NCI-H345 treated with DMSO at 0.1 percent for 48 hours (cell line): ENCODE measurements around the gene ADGRL2.
"Not testable (repeated sequence)": the region's sequence is repeated elsewhere in the genome, so short reads cannot be mapped to it uniquely, and the experiment has no call there.

ENCODE experiments used
- DNase-seq: peaks from one replicate; lab custom pipeline; 2025; ENCODE audit not compliant: unreplicated experiment; lab: John Stamatoyannopoulos, UW

ADGRL2 gene

DNA sequence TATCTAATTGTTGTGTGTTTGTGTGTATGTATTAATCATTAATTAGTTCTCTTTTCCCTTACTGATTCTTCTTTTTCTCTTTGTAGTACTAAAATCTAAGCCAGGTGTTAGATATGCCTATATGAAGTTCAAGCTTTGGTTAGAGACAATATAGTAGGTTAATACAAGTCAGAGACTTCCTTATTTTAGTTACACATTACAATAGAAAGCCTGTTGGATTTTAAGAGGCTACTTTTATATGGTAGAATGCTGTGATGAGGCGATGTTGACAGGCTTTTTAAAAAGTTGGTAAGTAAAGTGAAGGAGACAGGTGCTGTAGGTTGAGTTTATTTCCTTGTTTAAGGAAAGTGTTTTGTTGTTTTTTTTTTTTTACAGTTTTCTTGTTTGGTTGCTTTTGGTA is 45.9 kb downstream of the ADGRL2 start:
- DNase-seq: no peak

DNA sequence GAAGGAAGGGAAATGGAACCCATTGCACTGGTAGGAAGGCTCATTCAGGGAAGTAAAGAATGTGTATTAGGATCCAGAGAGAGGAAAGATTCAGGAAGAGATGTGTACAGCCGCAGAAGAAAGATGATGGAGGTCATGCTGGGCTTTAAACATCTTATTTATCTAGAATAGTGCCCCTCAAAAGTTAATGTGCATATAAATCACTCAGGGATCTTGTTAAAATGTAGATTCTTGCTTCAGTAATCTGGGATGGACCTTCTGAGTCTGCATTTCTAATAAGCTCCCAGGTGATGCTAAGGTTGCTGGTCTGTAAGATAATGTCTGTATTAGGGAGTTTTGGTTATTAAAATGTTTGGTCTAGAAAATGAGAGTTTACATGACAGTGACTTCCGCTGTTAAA is 46.3 kb downstream of the ADGRL2 start:
- DNase-seq: no peak

DNA sequence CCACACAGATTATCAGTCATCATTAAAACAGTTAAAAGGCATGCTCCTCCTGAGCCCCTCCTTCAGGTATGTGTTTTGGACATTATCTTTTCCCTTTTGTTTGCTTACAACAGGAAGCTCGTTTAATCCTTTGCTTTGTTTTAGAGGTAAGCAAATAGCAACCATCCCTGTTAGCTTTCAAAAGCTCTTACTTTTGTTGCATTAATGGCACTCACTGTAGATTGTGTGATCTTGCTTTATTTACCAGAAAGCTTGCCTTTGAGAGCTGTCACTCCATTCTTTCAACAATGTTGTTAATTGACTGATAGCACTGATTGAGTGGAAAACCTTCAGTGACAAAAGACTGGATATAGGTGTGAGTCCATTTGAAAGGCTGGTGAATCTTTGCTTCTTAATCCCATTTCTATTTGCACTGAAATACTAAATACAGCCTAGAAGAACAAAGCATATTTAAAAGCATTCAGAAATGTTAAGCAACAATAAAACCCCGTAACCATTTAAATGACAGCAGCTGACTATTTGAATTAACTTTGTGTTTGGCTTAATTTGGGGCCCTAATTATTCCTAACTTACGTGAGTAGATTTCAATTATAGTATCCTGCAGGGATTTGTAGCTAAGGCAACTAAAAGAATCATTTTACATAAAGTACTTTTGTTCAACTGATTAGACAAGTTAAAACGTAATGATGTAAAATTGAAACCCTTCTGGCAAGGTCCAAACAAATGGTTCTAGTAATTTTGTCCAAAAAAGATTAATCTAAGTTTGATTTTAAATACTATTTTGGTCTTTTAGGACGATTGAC is 48.3 kb downstream of the ADGRL2 start:
- DNase-seq: peak; percentile 12

GRCh38 chr1:81850031-81850430 is 49.3 kb downstream of the ADGRL2 start:
- DNase-seq: no peak

- no peak for DNase-seq
Observed at GRCh38 chr1:81850495-81850894, 49.8 kb downstream of the ADGRL2 start.

- DNase-seq: no peak
Observed at GRCh38 chr1:81851217-81851616, 50.5 kb downstream of the ADGRL2 start.

DNA sequence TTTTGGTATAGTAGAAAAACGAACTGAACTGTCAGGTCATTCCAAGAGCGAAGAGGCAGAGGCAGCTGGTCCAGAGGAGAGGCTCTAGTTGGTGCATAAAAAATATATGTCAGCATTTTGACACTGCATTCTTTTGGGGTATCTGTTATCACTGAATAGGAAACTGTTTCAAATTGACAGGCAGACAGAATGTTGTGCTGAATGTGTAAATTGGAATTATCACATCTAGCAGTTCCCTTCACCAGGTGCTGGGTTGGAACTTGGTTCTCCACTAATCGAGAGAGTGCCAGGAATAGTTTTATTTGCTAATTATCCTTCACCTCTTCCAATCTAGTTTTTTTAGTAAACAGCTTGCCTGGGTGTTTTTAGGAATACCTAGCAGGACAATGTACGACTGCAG is 52.2 kb downstream of the ADGRL2 start:
- DNase-seq: no peak

DNA sequence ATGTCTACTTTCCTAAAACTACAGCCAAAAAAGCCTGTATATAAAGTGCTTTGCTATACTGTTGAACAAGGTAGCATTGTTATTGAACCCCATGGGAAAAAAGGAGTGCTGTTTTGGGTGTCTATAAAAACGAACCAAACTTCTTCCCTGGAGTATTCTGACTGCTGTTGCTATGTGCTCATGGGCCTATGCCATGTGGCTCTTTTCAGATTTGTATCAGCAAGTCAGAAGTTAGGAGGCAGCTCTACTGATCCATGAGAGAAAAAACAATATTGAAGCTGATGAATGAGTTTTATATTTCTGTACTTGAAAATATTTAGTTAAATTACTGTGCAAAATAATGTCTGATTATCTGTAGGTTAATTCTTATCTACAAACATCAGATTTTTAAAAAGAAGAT is 66.5 kb downstream of the ADGRL2 start:
- no peak for DNase-seq

DNA sequence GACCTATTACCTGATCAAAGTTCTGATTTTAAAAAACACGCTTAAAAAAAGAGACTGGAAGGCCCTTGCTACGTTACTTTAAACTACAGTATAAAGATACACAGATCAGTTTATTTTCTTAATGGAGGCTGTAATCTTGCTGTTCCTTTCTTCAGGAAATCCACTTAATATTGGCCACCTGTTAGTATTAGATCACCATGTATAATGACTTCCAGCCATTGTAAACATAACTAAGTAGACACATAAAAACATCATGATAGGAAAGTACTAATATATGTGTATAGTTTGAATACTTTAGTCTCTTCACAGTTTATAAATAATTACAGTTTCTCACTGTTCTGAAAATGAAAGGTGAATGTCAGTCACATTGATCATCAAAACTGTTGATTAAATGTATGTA is 68.6 kb downstream of the ADGRL2 start:
- no peak for DNase-seq

DNA sequence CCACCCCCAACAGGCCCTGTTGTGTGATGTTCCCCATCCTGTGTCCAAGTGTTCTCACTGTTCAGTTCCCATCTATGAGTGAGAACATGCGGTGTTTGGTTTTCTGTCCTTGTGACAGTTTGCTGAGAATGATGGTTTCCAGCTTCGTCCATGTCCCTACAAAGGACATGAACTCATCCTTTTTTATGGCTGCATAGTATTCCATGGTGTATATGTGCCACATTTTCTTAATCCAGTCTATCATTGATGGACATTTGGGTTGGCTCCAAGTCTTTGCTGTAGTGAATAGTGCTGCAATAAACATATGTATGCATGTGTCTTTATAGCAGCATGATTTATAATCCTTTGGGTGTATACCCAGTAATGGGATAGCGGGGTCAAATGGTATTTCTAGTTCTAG is 70.4 kb downstream of the ADGRL2 start:
- not testable (repeated sequence) for DNase-seq

DNA sequence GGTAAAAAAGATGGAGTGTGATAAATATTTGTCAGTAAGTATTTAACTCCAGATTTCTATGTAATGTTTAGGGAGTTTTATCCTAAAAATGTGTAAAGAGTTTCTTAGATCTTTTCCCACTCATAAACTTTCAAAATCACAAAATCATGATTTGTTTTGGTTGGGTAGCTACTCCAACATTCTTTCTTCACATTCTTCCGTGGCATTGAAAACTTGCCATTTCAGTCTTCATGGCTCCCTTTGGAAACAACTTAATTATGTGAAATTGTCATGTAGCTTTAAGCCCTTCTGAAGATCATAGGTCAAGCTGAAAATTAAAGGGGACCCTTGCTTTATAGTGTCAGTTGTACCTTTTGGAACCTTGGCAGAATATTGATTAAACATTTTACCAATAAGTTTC is 73.2 kb downstream of the ADGRL2 start:
- DNase-seq: no peak

DNA sequence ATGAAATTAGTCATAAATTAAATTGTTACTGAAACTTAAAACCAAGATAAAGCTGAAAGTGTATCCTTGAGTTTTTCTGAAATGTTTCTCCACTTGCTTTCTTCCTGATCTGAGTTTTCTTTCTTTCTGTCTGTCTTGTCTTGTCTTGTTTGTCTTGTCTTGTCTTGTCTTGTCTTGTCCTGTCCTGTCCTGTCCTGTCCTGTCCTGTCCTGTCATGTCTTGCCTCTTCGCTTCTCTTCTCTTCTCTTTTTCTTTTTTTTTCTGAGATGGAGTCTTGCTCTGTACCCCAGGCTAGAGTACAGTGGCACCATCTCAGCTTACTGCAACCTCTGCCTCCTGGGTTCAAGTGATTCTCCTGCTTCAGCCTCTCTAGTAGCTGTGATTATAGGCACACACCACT is 73.7 kb downstream of the ADGRL2 start:
- no peak for DNase-seq

DNA sequence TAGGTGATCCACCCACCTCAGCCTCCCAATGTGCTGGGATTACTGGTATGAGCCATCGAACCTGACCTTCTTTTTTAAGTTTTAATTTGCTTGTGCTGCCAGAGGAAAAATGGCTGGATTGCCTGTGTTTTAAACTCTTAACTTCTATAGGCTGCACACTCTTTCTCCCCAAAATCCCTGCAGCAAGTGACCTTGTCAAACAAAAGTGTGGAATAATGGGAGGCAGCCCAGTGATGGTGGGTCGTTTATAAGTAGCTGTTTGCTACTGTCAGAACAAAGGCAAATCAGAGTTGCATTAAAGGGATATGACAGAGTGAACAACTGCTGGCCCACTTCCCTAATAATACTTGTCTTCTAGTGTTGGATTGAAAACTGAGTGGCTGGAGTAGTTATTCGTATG is 74.2 kb downstream of the ADGRL2 start:
- no peak for DNase-seq

GRCh38 chr1:81876901-81877733 is 76.4 kb downstream of the ADGRL2 start:
- no peak for DNase-seq

GRCh38 chr1:81877940-81878339 is 77.2 kb downstream of the ADGRL2 start:
- no peak for DNase-seq

DNA sequence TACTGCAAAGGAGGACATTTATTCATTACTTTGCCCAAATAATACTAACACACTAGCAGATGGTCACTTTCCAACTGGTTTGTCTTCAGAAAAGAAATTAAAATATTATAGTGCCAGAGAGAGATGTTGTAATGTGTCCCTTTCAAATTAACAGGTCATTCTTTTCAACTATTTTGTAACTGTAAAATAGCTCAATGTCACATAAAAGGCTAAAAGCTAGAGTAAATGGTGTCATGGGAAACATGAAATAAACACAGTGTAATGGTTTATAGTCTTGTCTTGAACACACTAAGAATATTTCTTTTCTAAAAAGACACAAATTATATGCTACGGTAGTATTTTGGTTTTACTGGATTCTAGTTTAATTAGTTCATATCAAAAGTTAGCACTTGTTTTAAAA is 77.8 kb downstream of the ADGRL2 start:
- DNase-seq: no peak

GRCh38 chr1:81880781-81881180 is 80.0 kb downstream of the ADGRL2 start:
- DNase-seq: no peak

GRCh38 chr1:81885291-81885690 is 84.6 kb downstream of the ADGRL2 start:
- no peak for DNase-seq

- not testable (repeated sequence) for DNase-seq
Observed at GRCh38 chr1:81886292-81886691, 85.6 kb downstream of the ADGRL2 start.

GRCh38 chr1:81887421-81888144 is 86.8 kb downstream of the ADGRL2 start:
- no peak for DNase-seq

DNA sequence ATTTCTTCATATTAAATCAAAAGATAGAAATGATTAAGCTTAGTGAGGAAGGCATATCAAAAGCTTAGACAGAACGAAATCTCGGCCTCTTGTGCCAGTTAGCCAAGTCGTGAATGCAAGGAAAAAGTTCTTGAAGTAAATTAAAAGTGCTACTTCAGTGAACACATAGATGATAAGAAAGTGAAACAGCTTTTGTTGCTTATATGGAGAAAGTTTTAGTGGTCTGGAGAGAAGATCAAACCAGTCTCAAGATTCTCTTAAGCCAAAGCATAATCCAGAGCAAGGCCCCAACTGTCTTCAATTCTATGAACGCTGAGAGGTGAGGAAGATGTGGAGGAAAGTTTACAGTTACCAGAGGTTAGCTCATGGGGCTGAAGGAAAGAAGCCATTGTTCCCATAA is 88.4 kb downstream of the ADGRL2 start:
- no peak for DNase-seq

- no peak for DNase-seq
Observed at GRCh38 chr1:81894867-81895266, 94.1 kb downstream of the ADGRL2 start.
